Stimulated activated CD8-positive, alpha-beta memory T cell treated with anti-CD3 and anti-CD28 coated beads, Interleukin-7, amount 100 ng/mL, for 4 hours (primary cell): ENCODE measurements around the gene KIF3A.

Experiments used
- DNase-seq, 2 donors: peaks; one replicate each; pipeline ENCODE4 v3.0.0-alpha.2; 2020; ENCODE audit warnings: low read depth in 2 of 2

Gene KIF3A

DNA sequence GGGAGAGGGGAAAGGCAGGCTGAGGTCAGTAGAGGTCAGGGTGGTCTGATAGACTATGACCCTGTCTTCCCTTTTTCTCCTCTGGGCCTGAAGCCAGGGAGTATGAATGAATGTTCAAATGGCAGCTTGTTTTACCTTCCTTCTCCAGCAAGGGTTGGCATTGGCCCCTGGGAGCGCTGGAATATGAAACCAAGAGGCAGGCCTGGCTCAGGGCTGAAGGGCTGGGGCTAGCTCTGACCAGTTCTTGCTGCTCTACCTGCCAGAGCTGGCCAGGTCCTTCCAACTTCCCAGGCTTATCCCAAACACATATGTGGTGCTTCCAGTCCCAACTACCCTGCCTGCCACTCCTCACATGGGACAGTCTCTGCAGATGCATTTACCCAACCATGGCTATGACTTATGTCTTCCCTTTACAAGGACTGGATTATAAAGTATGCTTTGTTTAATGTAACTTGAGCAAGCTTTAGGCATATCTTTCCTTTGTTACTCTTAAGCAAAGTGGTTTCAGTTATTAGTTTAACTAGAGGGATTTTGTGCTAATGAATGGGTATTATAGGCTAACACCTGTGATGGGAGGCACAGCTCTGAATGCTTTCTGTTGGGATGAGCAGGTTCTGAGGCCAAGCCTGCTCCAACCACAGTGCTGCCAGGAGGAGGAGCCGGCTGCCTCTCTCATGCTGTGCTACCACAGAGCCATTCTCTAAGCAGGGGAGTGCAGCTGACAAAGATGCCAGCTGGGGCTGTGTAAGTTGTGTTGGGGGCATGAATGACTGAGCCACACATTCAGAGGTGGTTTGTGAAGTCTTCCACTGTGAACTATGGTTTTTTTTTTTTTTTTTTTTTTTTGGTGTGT is 16.0 kb upstream of the KIF3A start:
- DNase-seq = no peak

- DNase-seq = no peak
Observed at GRCh38 chr5:132752581-132753125, 15.3 kb upstream of the KIF3A start.

DNA sequence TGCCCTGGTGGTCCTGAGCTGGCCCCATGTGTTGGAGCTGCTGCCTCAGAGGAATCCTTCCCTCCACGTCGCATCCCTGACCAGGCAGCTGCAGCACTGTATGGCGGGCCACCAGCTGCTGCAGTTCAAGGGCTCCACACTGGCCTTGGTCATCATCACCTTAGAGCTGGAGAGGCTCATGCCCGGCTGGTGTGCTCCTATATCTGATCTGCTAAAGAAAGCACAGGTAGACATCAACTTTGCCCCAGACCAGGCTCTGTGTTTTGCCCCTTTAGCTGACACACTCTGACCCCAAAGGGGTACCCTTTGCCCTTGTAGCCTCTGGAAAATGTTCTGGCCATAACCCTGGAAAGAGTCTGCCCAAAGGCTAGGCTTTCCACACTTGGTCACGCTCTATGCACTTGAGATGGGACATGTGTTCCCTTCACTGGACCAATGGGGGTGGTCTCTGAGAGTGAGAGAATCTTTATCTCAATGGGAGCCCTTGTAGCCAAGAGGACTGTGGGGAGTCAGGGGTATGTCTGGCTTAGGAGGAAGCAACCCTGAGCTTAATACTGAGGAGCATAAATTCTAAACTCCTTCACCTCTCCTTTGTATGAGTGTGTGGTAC is 14.7 kb upstream of the KIF3A start:
- DNase-seq = no peak

GRCh38 chr5:132751444-132751843 is 14.1 kb upstream of the KIF3A start:
- no peak for DNase-seq

- no peak for DNase-seq
Observed at GRCh38 chr5:132750471-132751230, 13.3 kb upstream of the KIF3A start.

GRCh38 chr5:132749506-132749905 is 12.2 kb upstream of the KIF3A start:
- DNase-seq = no peak

DNA sequence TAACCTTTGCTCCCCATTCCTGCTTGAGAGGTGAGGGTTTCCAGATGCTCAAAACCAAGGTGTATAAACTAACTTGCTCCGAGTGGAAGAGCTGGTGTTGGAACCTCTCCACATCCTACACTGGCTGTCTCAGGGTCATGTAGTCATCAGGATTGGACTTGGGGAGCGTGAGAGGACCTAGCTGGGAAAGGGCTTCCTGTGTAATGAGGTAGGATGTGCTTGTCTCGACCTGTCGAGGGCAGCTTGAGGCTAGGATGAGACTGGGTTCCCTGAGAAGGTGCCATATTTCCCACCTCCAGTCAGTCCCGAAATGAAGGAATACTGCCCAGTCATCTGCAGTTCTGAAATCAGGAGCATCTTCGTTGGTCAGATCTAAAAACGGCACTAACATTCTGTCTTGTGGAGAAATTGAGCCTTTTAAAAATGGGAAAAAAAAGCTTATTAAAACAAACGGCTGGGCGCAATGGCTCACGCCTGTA is 11.2 kb upstream of the KIF3A start:
- DNase-seq = no peak

DNA sequence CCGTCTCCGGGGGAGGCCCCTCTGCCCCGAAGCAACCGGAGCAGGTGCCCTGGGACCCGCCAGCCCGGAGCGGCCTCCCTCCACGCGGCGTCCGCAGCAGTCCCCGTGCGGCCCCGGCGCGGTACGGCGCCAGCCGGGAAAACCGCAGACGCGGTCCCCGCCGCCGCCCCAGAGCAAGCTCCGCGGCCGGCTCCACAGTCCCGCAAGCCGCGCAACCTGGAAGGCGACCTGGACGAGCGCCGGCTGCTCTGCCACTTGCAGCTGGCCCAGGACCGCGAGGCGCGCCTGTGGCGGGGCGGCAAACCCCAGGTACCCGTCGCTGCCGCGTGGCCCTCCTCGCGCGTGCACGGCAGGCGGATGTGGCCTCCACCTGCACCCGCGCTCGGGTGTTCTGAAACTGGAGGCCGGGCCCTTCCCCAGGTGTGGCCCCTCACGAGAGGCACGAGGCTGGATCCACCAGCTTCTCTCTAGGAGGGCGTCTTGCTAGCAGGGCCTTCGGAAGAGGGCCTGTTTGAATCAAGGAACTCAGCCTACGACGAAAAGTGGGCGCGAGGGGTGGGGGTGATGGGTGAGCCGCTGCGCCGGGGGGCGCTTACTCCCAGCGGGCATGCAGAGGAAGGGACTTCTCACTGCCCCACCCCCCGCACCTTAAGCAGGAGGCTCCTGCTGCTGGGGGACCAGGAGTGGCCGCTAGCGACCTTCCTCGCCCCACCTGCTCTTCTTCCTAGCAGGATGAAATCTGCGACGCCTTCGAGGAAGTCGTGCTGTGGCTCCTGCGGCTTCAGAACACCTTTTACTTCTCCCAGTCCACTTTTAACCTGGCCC is 10.5 kb upstream of the KIF3A start:
- peak in 1 of 2 donors; percentile 41 for DNase-seq

- peak; percentile 53 to 75 for DNase-seq
Observed at GRCh38 chr5:132746954-132747615, 9.7 kb upstream of the KIF3A start, which contains the start of gene CCNI2. TSS of gene CCNI2 (plus strand) at chr5:132747426. CDS start at chr5:132747496, 70 bp downstream.

DNA sequence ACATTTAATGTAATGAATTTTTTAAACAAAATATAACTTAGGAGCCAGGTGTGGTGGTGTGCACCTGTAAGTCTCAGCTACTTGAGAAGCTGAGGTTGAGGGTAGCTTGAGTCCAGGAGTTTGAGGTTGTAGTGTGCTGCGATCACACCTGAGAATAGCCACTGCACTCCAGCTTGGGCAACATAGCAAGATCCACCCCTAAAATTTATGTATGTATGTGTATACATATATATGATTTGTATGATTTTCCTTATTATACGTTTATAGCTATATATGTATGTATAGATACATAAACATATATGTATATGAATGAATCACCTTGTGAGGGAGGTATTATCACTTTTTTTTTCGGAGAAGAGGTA is 9.2 kb upstream of the KIF3A start:
- no peak for DNase-seq

DNA sequence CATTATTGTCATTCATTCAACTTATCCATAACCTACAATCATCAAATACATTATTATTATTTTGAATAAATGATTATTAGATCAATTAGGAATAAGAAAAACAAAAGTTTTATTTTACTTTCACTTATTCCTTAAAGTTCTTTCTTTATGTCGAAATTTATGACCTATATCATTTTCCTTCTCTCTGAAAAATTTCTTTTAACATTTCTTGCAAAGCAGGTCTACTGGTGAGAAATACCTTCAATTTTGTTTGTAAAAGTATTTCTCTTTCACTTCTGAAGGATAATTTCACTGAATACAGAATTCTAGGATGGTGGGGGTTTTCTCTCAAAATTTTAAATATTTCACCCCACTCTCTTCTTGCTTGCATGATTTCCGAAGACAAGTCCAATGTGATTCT is 7.3 kb upstream of the KIF3A start:
- no peak for DNase-seq

DNA sequence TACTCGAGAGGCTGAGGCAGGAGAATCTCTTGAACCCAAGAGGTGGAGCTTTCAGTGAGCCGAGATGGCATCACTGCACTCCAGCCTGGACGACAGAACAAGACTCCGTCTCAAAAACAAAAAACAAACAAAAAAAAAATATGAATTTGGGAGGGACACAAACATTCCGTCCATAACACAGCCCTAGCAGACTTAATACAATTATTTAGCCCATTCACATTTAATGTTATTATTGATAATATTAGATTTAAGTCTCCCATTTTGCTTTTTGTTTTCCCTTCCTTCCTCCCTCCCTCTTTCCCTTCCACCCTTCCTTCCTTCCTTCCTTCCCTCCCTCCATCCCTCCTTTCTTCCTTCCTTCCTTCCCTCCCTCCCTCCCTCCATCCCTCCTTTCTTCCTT is 5.3 kb upstream of the KIF3A start:
- DNase-seq = no peak

DNA sequence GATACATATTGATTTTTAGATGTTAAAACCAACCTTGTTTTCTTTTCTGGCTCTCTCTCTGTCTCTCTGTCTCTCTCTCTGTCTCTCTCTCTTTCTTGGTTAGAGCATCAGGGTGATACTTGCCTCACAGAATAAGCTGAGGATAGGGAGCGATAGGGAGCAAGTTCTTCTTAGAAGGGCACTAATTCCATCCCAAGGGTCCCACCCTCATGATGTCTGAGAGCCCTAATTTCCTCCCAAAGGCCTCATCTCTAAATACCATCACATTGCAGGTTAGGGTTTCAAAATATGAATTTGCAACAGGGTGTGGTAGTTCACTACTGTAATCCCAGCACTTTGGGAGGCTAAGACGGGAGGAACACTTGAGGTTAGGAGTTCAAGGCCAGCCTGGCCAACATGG is 4.8 kb upstream of the KIF3A start:
- no peak for DNase-seq

- DNase-seq = no peak
Observed at GRCh38 chr5:132739232-132739631, 1.9 kb upstream of the KIF3A start.

GRCh38 chr5:132737982-132738681 is 786 bp upstream of the KIF3A start:
- no peak for DNase-seq

- DNase-seq = no peak
Observed at GRCh38 chr5:132734687-132735086, 2.7 kb downstream of the KIF3A start.

GRCh38 chr5:132733499-132734148 is 3.7 kb downstream of the KIF3A start:
- DNase-seq = no peak

- DNase-seq = no peak
Observed at GRCh38 chr5:132729896-132730295, 7.5 kb downstream of the KIF3A start.

DNA sequence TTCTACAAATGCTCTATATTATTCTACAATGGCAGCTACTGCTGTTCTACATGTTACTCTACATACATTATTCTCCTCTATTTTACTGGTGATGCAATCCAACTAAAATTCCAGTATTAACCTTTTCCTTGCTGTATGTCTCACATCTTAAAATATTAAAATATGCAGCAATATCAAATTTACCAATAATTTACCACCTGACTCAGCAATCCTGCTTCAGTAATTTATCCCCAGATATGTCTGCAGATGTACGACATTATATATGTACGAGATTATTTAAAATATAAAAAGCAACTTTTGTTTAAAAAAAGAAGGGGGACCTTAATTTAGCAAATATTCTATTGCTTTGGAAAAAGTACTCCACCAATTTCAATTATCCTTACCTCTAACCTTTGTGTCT is 11.6 kb downstream of the KIF3A start:
- no peak for DNase-seq
